GM23248 (cell line): ENCODE results near the gene AGXT. TPM values are rescaled to one million over a fixed set of nuclear protein-coding genes. Genes with fewer than 3 reads are reported as not detected.

ENCODE experiments used
- DNase-seq: peaks from one replicate; pipeline ENCODE4 v3.0.0-alpha.2; 2015
- H2AFZ ChIP-seq: fragments of 200-600 bp; sonication (generic); 2 replicates; pipeline ENCODE4 v1.6.1; 2016; ENCODE audit warnings: antibody characterized with exemption
- H3F3A ChIP-seq: fragments of 200-600 bp; sonication (generic); 2 replicates; pipeline ENCODE4 v1.6.1; 2016; ENCODE audit warnings: mild to moderate bottlenecking, antibody characterized with exemption, mixed run types; ENCODE audit not compliant: insufficient read depth
- H3K27ac ChIP-seq: fragments of 200-600 bp; sonication (generic); 2 replicates; pipeline ENCODE4 v1.5.1; 2016; ENCODE audit warnings: mild to moderate bottlenecking
- H3K27me3 ChIP-seq: fragments of 200-600 bp; sonication (generic); replicated peaks from 2 replicates; pipeline ENCODE4 v1.6.1; 2016; ENCODE audit warnings: mild to moderate bottlenecking; ENCODE audit not compliant: insufficient read depth
- H3K36me3 ChIP-seq: fragments of 200-600 bp; sonication (generic); 2 replicates; pipeline ENCODE4 v1.6.1; 2016; ENCODE audit warnings: low read depth, mild to moderate bottlenecking
- H3K4me1 ChIP-seq: fragments of 200-600 bp; sonication (generic); 2 replicates; pipeline ENCODE4 v1.6.1; 2016; ENCODE audit warnings: mild to moderate bottlenecking; ENCODE audit not compliant: insufficient read depth
- H3K4me2 ChIP-seq: fragments of 200-600 bp; sonication (generic); one replicate; pipeline ENCODE4 v1.6.1; 2016; ENCODE audit warnings: mild to moderate bottlenecking; ENCODE audit not compliant: unreplicated experiment
- H3K4me3 ChIP-seq: fragments of 200-600 bp; sonication (generic); 2 replicates; pipeline ENCODE4 v1.5.1; 2016; ENCODE audit warnings: mild to moderate bottlenecking
- H3K79me2 ChIP-seq: fragments of 200-600 bp; sonication (generic); 2 replicates; pipeline ENCODE4 v1.6.1; 2016; ENCODE audit warnings: mild to moderate bottlenecking; ENCODE audit not compliant: insufficient read depth
- H3K9ac ChIP-seq: fragments of 200-600 bp; sonication (generic); 2 replicates; pipeline ENCODE4 v1.6.1; 2016; ENCODE audit warnings: mild to moderate bottlenecking
- H3K9me2 ChIP-seq: fragments of 200-600 bp; sonication (generic); 2 replicates; pipeline ENCODE4 v1.6.1; 2016; ENCODE audit warnings: mixed run types, mild to moderate bottlenecking, moderate library complexity; ENCODE audit not compliant: insufficient read depth
- H3K9me3 ChIP-seq: fragments of 200-600 bp; sonication (generic); one replicate; pipeline ENCODE4 v1.6.1; 2017; ENCODE audit warnings: low read depth
- H4K20me1 ChIP-seq: fragments of 200-600 bp; sonication (generic); 2 replicates; pipeline ENCODE4 v1.6.0; 2016; ENCODE audit not compliant: insufficient read depth
- EZH2 ChIP-seq: fragments of 200-600 bp; sonication (generic); IDR thresholded peaks from 2 replicates; pipeline ENCODE4 v1.6.1; 2018; ENCODE audit warnings: antibody characterized with exemption, mild to moderate bottlenecking; ENCODE audit not compliant: insufficient read depth, poor library complexity, severe bottlenecking
- EZH2phosphoT487 ChIP-seq: fragments of 200-600 bp; sonication (generic); IDR thresholded peaks from 2 replicates; pipeline ENCODE4 v1.6.1; 2018; ENCODE audit warnings: antibody characterized with exemption, moderate library complexity, mild to moderate bottlenecking, low read depth; ENCODE audit not compliant: insufficient read depth
- WGBS, 2 experiments: methylation state at CpG; one replicate each; pipeline ENCODE4 v1.1.6; 2015 to 2017; ENCODE audit warnings: low lambda C conversion rate in 2 of 2, low coverage in 1 of 2; ENCODE audit errors: missing lambda C conversion rate in 2 of 2; 5-methylcytosine and 5-hydroxymethylcytosine counted together
- in situ Hi-C: fragments of 300-500 bp; cut with MboI; formaldehyde crosslinking; loops from 2 replicates; pipeline ENCODE4 v1.15.0; 2020
- polyA plus RNA-seq: library from polyadenylated mRNA; unstranded; fragments of >200 nt; fragmentation: Nextera tagmentation; extraction: Ambion mirVana; gene quantifications from 2 replicates; pipeline ENCODE4 v1.2.1, GENCODE V29; 2016
- total RNA-seq: library from RNA; depleted of rRNA; stranded (reverse); fragments of >200 nt; shearing (Covaris generic); gene quantifications from 2 replicates; pipeline ENCODE4 v1.2.3, GENCODE V29; 2014

AGXT gene
- total and polyA plus RNA-seq, 2 experiments from 2014 or later, result not detected

DNA sequence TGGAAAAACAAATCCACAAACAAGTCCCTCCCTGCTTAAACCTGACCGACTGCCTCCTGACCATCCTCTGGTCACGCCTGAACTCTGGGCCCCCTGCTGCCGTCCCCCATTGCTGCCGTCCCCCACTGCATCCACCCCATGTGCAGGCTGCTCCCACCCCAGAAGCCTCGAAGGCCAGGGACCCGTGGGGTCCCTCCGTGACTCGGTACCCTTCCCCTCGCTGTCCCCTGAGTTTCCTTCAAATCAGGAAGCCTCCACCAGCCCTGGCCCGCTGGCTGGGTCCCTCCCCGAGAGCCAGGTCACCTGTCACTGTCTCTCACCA lies 17.9 kb upstream of the AGXT start:
- H3K36me3 ChIP-seq, result no peaks in the 10 kb centered on the region
- no peaks in the 10 kb centered on the region for H4K20me1 ChIP-seq
- TF ChIP-seq EZH2phosphoT487 (no peak), EZH2 (no peak)
- no peaks in the 10 kb centered on the region for H3K79me2 ChIP-seq
- WGBS, 2 experiments, result 58 to 67% methylated on average over 5 to 11 of the region's 11 CpGs
- H3K27ac ChIP-seq, result no peak overlapping the region
- DNase-seq, result no peak
- H3K4me2 ChIP-seq, result no peak overlapping the region
- H3K9ac ChIP-seq, result no peak overlapping the region
- H3F3A ChIP-seq, result no peaks in the 10 kb centered on the region
- no peaks in the 10 kb centered on the region for H3K9me2 ChIP-seq
- in situ Hi-C loops, result no loop called here
- H2AFZ ChIP-seq, result no peak overlapping the region
- H3K4me3 ChIP-seq, result no peak overlapping the region
- no peaks in the 10 kb centered on the region for H3K27me3 ChIP-seq
- no peaks in the 10 kb centered on the region for H3K9me3 ChIP-seq
- H3K4me1 ChIP-seq, result no peaks in the 10 kb centered on the region

DNA sequence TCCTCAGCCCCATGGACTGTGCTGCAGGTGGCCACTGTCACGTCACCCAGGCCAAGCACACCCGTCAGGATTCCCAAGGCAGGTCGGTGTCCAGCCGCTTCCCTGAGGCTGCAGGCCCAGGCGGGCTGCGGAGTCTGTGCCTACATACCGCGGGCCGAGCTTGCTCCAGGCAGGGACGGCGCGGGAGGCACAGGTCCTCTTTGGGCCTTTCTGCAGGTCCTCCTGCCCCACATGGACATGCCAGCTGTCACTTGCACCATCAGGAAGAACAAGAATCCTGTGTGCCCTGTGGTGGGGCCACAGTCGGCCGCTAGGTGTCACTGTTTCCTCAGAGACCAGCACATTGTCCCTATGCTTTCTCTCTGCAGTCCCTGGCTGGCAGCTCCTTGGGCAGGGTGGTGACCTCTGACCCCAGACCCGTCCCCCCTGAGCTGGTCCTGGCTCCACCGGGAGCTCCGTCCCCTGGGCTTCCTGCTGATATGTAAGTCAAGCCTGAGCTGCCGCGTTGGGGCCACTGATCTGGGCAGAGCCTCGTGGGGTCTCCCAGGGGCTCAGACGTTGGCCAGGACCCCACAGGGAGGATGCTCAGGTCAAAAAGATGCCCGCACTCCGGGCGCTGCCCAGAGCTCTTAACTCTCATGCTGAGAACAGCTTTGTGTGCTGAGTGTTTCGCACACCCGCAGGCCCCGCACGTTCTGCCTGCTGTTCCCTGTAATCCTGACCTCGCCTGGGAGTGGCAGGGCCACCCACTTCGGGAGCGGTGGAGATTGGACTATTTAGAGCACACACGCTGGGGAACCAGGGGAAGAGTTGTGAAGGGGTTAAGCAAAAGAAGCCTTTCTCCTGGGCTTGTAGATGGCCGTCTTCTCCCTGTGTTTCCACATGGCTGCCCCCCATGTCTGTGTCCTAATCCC lies 17.3 kb upstream of the AGXT start:
- H3K9me2 ChIP-seq, result no peaks in the 10 kb centered on the region
- H4K20me1 ChIP-seq, result no peaks in the 10 kb centered on the region
- DNase-seq, result peak; percentile 74
- H3K4me2 ChIP-seq, result no peak overlapping the region
- WGBS, 2 experiments, result 31 to 32% methylated on average over 33 of the region's 33 CpGs
- no peaks in the 10 kb centered on the region for H3K9me3 ChIP-seq
- no peak overlapping the region for H3K9ac ChIP-seq
- no peaks in the 10 kb centered on the region for H3K27me3 ChIP-seq
- H3F3A ChIP-seq, result no peaks in the 10 kb centered on the region
- H2AFZ ChIP-seq, result no peak overlapping the region
- no peaks in the 10 kb centered on the region for H3K4me1 ChIP-seq
- H3K4me3 ChIP-seq, result no peak overlapping the region
- no peaks in the 10 kb centered on the region for H3K36me3 ChIP-seq
- TF ChIP-seq EZH2 (no peak), EZH2phosphoT487 (no peak)
- in situ Hi-C loops, result no loop called here
- H3K27ac ChIP-seq, result no peak overlapping the region
- no peaks in the 10 kb centered on the region for H3K79me2 ChIP-seq

DNA sequence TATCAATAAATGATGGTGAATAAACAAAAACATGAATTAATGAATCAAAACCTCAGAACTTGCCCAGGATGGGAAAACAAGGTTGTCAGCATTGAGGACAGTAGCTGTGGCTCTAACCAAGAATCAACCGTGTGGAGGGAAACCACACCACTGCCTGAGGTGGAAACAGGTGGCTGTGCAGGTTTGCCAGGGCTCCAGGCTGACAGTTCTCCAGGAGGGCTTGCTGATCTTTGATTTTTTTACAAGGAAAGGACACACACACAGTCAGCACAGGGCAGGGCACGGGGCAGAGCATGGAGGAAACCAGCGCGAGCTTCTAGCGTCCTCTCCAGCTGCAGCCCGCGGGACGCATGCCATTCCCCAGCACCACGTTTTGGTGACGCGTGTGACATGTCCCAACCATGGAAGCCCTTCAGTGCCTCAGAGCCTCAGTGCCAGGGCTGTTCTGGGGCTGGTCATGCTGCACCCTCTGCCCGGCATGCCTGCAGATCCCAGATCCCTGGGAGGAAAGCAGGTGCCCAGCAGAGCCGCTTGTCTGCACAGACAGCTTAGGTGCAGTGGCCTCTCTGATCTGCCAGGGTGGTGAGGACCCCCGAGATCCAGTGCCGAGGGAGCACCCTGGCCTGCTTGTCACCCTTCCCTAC lies 15.8 kb upstream of the AGXT start:
- H3K4me1 ChIP-seq, result no peaks in the 10 kb centered on the region
- H3K4me3 ChIP-seq, result no peak overlapping the region
- H3K9ac ChIP-seq, result no peak overlapping the region
- no peaks in the 10 kb centered on the region for H3K9me3 ChIP-seq
- H3F3A ChIP-seq, result no peaks in the 10 kb centered on the region
- WGBS, 2 experiments, result 84 to 85% methylated on average over 15 of the region's 15 CpGs
- no peak overlapping the region for H3K4me2 ChIP-seq
- no peaks in the 10 kb centered on the region for H3K79me2 ChIP-seq
- no peak overlapping the region for H3K27ac ChIP-seq
- no peaks in the 10 kb centered on the region for H4K20me1 ChIP-seq
- no peaks in the 10 kb centered on the region for H3K36me3 ChIP-seq
- H3K27me3 ChIP-seq, result no peaks in the 10 kb centered on the region
- in situ Hi-C loops, result no loop called here
- H2AFZ ChIP-seq, result no peak overlapping the region
- H3K9me2 ChIP-seq, result no peaks in the 10 kb centered on the region
- TF ChIP-seq EZH2phosphoT487, result no peak
- no peak for TF ChIP-seq EZH2
- no peak for DNase-seq

DNA sequence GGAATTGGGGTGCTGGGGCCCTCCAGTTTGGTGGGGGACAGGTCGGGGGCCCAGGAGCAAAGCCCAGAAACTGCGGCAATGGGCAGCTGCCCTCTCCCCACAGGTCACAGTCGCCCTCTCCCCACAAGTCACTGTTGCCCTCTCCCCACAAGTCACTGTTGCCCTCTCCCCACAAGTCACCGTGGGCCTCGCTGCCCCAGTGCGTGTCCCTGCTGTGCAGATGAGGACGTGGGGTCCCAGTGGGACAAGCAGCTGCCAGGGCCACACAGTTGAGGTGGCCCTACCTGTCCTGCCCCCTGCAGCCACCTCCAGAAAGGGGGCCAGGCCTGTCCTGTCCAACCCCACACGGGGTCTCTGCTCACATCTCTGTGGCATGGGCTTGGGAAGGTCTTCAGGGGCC lies 13.0 kb upstream of the AGXT start:
- no peak for DNase-seq
- H3K79me2 ChIP-seq, result no peaks in the 10 kb centered on the region
- H3K4me3 ChIP-seq, result no peak overlapping the region
- H3K9me2 ChIP-seq, result no peaks in the 10 kb centered on the region
- H4K20me1 ChIP-seq, result no peaks in the 10 kb centered on the region
- no peak overlapping the region for H3K27ac ChIP-seq
- H2AFZ ChIP-seq, result no peak overlapping the region
- no peaks in the 10 kb centered on the region for H3F3A ChIP-seq
- no peaks in the 10 kb centered on the region for H3K9me3 ChIP-seq
- H3K36me3 ChIP-seq, result no peaks in the 10 kb centered on the region
- in situ Hi-C loops, result no loop called here
- no peaks in the 10 kb centered on the region; the same call in 1 of the 2 replicates for H3K27me3 ChIP-seq
- no peaks in the 10 kb centered on the region for H3K4me1 ChIP-seq
- no peak overlapping the region for H3K4me2 ChIP-seq
- H3K9ac ChIP-seq, result no peak overlapping the region
- WGBS, 2 experiments, result 76 to 77% methylated on average over 8 of the region's 8 CpGs
- no peak for TF ChIP-seq EZH2
- TF ChIP-seq EZH2phosphoT487, result no peak
